Bronchial epithelial cell (primary cell): ENCODE measurements around the gene ONECUT1. TPM values are rescaled to one million over a fixed set of nuclear protein-coding genes. Genes with fewer than 3 reads are reported as not detected.

Experiments used
- DNase-seq: peaks from one replicate; pipeline ENCODE4 v3.0.0-alpha.2; 2010; ENCODE audit warnings: low read depth
- FAIRE-seq: peaks from 2 replicates; lab custom pipeline; 2011; peaks lifted over from hg19 to GRCh38; lab: Jason Lieb, UNC
- H3K27me3 ChIP-seq: 2 replicates; pipeline ENCODE4 v1.5.1; 2011; ENCODE audit warnings: low read length; ENCODE audit not compliant: control insufficient read depth, insufficient read depth
- H3K36me3 ChIP-seq: 2 replicates; pipeline ENCODE4 v1.5.1; 2011; ENCODE audit warnings: low read length; ENCODE audit not compliant: control insufficient read depth, insufficient read depth
- H3K4me3 ChIP-seq: 2 replicates; pipeline ENCODE4 v1.5.1; 2011; ENCODE audit warnings: mild to moderate bottlenecking, low read depth, low read length, control low read depth
- total RNA-seq: library from RNA; depleted of rRNA; stranded (reverse); fragments of >200 nt; gene quantifications from 2 replicates; pipeline ENCODE4 v1.2.1, GENCODE V29; 2014
- TF ChIP-seq, protein P1 (sequence below): IDR thresholded peaks from 2 replicates; pipeline ENCODE4 v1.5.1; 2011; ENCODE audit warnings: mild to moderate bottlenecking, moderate library complexity, low read length, control low read depth, inconsistent platforms; ENCODE audit not compliant: insufficient read depth, severe bottlenecking

Gene ONECUT1
- total RNA-seq, 1 donor from 2014 or later = not detected

- TF ChIP-seq, protein P1, sequence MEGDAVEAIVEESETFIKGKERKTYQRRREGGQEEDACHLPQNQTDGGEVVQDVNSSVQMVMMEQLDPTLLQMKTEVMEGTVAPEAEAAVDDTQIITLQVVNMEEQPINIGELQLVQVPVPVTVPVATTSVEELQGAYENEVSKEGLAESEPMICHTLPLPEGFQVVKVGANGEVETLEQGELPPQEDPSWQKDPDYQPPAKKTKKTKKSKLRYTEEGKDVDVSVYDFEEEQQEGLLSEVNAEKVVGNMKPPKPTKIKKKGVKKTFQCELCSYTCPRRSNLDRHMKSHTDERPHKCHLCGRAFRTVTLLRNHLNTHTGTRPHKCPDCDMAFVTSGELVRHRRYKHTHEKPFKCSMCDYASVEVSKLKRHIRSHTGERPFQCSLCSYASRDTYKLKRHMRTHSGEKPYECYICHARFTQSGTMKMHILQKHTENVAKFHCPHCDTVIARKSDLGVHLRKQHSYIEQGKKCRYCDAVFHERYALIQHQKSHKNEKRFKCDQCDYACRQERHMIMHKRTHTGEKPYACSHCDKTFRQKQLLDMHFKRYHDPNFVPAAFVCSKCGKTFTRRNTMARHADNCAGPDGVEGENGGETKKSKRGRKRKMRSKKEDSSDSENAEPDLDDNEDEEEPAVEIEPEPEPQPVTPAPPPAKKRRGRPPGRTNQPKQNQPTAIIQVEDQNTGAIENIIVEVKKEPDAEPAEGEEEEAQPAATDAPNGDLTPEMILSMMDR = no peak
- H3K4me3 ChIP-seq = no peak overlapping the region
- DNase-seq = no peak
- no peaks in the 10 kb centered on the region for H3K27me3 ChIP-seq
- no peaks in the 10 kb centered on the region for H3K36me3 ChIP-seq
- FAIRE-seq = no peak
Measured at GRCh38 chr15:52717924-52718323, 72.2 kb downstream of the ONECUT1 start.

DNA sequence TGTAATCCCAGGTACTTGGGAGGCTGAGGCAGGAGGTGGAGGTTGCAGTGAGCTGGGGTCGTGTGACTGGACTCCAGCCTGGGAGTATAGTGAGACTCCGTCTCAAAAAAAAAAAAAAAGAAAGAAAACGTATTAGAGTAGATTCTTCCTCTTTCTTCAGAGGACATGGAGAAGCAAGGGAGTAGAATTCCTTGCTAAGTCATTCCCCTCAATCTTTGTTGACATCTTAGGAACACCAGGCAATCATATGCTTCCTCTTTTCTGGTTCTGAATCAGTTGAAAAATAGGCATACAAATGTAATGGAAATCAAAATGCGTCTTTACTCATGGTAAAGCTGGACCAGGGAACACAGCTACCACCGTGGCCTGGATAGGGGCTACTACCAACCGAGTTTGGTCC lies 72.7 kb downstream of the ONECUT1 start:
- FAIRE-seq = no peak
- H3K36me3 ChIP-seq = no peaks in the 10 kb centered on the region
- H3K4me3 ChIP-seq = no peak overlapping the region

DNA sequence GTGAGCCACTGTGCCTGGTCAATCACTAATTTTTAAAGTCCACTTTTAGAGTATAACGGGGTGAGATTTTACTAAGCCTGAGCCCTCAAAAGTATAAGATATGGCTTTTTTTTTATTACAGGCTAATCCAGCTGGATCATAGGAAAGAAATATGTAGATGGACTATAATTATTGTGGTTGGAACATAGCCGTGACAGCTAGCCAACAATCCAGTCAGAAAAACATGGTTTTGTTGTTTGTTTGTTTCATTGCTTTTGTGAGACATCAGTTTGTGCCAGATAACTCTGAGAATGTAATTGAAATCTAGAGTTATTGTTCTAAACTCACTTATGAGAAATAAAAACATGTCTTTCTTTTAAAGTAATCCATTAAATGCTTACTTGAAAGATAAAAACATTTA lies 73.6 kb downstream of the ONECUT1 start:
- DNase-seq = no peak
- Histone ChIP-seq H3K4me3 (no peak overlapping the region), H3K36me3 (no peaks in the 10 kb centered on the region), H3K27me3 (no peaks in the 10 kb centered on the region)
- no peak for FAIRE-seq
- TF ChIP-seq, protein P1 = no peak

More for the DNA sequence above, 72.7 kb downstream of the ONECUT1 start:
- TF ChIP-seq, protein P1 = no peak
- no peaks in the 10 kb centered on the region for H3K27me3 ChIP-seq
- DNase-seq = no peak

DNA sequence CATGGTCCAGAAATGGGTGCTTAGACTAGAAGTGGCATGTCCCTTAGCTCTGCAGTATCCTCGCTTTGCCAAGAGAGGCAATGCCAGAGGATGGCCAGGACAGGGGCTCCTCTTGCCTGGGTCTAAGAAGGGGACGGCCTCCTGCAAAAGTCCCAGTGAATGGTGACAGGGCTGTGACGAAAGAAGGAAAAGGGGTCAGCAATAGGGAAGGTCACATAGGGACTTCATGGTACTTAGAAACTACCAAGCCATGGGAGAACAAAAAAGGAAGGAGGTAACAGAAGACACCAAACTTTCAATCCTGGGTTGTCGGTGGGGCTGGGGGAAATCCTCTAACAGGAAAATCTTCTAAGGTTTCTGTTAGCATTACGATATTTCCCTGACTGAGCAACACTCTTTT lies 74.7 kb downstream of the ONECUT1 start:
- no peaks in the 10 kb centered on the region for H3K27me3 ChIP-seq
- H3K4me3 ChIP-seq = no peak overlapping the region
- FAIRE-seq (no peak), DNase-seq (no peak)
- TF ChIP-seq, protein P1 = no peak
- no peaks in the 10 kb centered on the region for H3K36me3 ChIP-seq

DNA sequence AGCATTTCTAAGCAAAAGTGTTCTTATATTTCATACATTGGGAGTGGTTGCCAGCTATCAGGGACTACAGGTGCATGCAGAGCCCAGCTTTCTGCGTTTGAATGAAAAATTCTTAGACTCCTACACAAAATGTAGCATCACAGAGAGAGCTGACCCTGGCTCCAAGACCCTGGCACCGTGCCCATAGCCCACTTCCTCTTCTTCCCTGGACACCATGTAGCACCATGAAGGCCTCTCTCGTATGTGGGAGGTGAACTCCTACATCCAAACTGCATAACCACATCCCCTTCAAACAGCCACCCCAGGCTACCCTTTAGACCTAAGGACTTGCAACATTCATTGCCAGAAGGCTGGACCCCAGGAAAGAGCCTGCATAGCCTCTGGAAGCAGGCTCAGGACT lies 75.2 kb downstream of the ONECUT1 start:
- FAIRE-seq (no peak), DNase-seq (no peak)
- TF ChIP-seq, protein P1 = no peak
- Histone ChIP-seq H3K4me3 (no peak overlapping the region), H3K36me3 (no peaks in the 10 kb centered on the region), H3K27me3 (no peaks in the 10 kb centered on the region)

- H3K4me3 ChIP-seq = no peak overlapping the region
- TF ChIP-seq, protein P1 = no peak
- no peaks in the 10 kb centered on the region for H3K36me3 ChIP-seq
- FAIRE-seq = no peak
- no peak for DNase-seq
- no peaks in the 10 kb centered on the region for H3K27me3 ChIP-seq
Measured at GRCh38 chr15:52710708-52711389, 79.3 kb downstream of the ONECUT1 start.
